Thoracic aorta (tissue), 2 donors: ENCODE data around the gene WNT8B. TPM values are rescaled to one million over a fixed set of nuclear protein-coding genes. Genes with fewer than 3 reads are reported as not detected.

ENCODE experiments used
- ATAC-seq: fragments of 150-250 bp; one replicate; pipeline ENCODE4 v1.8.0; 2017; ENCODE audit warnings: low read depth; ENCODE audit not compliant: insufficient number of reproducible peaks, low FRiP score
- DNase-seq: peaks from one replicate; pipeline ENCODE4 v3.0.0-alpha.2; 2020; ENCODE audit warnings: low spot score
- H3K27ac ChIP-seq, 2 donors: fragments of 200-600 bp; sonication (generic); 1 replicate in 1 of 2; 2 replicates in 1 of 2; pipeline ENCODE4 v1.5.1; 2016; ENCODE audit warnings: mild to moderate bottlenecking in 2 of 2, moderate library complexity in 2 of 2
- H3K27me3 ChIP-seq: fragments of 200-600 bp; sonication (generic); replicated peaks from 2 replicates; pipeline ENCODE4 v1.6.0; 2016; ENCODE audit warnings: mild to moderate bottlenecking; ENCODE audit not compliant: insufficient read depth
- H3K36me3 ChIP-seq: fragments of 200-600 bp; sonication (generic); one replicate; pipeline ENCODE4 v1.5.1; 2016
- H3K4me1 ChIP-seq, 2 donors: fragments of 200-600 bp; sonication (generic); 1 replicate in 1 of 2; 2 replicates in 1 of 2; pipeline versions ENCODE4 v1.5.1 to v1.6.0; 2016; ENCODE audit warnings: low read depth in 2 of 2, mild to moderate bottlenecking in 1 of 2; ENCODE audit not compliant: control insufficient read depth in 1 of 2
- H3K4me3 ChIP-seq: fragments of 200-600 bp; sonication (generic); 2 replicates; pipeline ENCODE4 v1.5.1; 2016; ENCODE audit warnings: mild to moderate bottlenecking
- H3K9me3 ChIP-seq: fragments of 200-600 bp; sonication (generic); 2 replicates; pipeline ENCODE4 v1.5.1; 2016
- total RNA-seq, 2 donors: library from RNA; depleted of rRNA; stranded (reverse); fragments of >200 nt; gene quantifications; one replicate each; pipeline versions ENCODE4 v1.1.0 to v1.2.3, GENCODE V29; 2016
- TF ChIP-seq, protein P1 (sequence below): fragments of 200-600 bp; sonication (generic); IDR thresholded peaks from one replicate; pipeline ENCODE4 v1.5.1; 2019; ENCODE audit warnings: antibody characterized with exemption

The WNT8B gene
- total RNA-seq, 2 donors from 2014 or later, result not detected

DNA sequence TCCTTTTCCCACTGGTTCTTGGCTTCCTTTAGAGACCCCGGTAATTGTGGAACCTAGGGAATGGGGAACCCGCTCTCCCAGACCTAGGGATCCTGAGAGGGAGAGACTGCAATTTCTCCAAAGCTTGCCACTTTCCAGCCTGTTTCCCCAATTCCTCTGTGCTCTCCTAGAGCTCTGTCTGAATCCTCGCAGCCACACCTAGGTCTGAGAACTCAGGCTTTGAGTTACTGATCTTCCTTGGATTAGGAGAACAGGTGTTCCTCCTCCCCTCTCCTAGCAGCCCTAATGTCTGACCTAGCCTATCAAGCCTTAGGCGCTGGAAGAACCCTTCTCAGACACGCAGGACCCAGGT is 20.0 kb downstream of the WNT8B start:
- Histone ChIP-seq H3K4me1 (peaks cover 0 to 14% of the 10 kb centered on the region in 2 donors), H3K36me3 (peaks cover 11% of the 10 kb centered on the region), H3K4me3 (peak overlapping the region; percentile 72), H3K9me3 (no peaks in the 10 kb centered on the region), H3K27me3 (no peaks in the 10 kb centered on the region), H3K27ac (no peak overlapping the region)
- DNase-seq (no peak), ATAC-seq (no peak)
- TF ChIP-seq, protein P1, sequence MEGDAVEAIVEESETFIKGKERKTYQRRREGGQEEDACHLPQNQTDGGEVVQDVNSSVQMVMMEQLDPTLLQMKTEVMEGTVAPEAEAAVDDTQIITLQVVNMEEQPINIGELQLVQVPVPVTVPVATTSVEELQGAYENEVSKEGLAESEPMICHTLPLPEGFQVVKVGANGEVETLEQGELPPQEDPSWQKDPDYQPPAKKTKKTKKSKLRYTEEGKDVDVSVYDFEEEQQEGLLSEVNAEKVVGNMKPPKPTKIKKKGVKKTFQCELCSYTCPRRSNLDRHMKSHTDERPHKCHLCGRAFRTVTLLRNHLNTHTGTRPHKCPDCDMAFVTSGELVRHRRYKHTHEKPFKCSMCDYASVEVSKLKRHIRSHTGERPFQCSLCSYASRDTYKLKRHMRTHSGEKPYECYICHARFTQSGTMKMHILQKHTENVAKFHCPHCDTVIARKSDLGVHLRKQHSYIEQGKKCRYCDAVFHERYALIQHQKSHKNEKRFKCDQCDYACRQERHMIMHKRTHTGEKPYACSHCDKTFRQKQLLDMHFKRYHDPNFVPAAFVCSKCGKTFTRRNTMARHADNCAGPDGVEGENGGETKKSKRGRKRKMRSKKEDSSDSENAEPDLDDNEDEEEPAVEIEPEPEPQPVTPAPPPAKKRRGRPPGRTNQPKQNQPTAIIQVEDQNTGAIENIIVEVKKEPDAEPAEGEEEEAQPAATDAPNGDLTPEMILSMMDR, result no peak

DNA sequence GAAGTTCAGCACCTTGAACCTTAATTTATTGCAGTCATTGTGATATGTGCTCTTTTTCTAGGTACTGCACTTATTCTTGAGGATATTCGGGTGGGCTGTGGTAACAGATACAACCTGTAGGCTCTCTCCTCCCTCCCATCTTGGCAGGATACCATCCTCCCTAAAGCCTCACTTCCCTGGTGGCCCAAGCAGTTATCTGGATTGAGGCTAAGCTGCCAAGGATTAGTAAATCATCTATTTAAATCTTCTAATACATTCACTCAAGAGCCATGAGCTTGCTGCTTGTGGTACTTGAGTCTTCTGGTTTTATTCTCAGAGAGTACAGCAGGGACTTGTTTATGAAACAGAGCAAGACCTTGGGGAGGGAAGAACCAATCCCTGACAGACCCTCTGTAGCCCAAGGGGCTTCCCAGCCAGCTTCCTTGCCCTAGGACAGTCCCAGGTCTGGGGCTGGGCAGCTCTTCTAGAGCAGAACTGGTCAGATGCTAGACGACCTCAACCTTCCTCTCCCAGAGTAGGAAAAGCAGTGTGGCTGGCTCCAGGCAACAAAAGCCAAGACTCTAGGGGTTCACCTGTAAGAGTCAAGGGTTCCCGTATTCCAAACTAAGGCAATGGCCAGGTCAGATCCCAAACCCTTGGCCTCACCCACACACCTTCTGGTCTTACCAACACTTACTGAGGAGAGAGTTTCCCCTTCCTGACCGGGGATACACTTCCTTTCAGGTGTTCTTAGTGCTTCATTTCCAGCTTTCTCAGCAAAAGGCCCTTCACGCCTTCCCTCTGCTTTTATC is 21.3 kb downstream of the WNT8B start:
- no peaks in the 10 kb centered on the region for H3K9me3 ChIP-seq
- TF ChIP-seq, protein P1, result no peak
- DNase-seq, result no peak
- ATAC-seq, result no peak
- peaks cover 17% of the 10 kb centered on the region for H3K36me3 ChIP-seq
- H3K4me1 ChIP-seq, result peaks cover 0 to 14% of the 10 kb centered on the region in 2 donors
- no peak overlapping the region for H3K27ac ChIP-seq
- H3K4me3 ChIP-seq, result no peak overlapping the region
- no peaks in the 10 kb centered on the region for H3K27me3 ChIP-seq

DNA sequence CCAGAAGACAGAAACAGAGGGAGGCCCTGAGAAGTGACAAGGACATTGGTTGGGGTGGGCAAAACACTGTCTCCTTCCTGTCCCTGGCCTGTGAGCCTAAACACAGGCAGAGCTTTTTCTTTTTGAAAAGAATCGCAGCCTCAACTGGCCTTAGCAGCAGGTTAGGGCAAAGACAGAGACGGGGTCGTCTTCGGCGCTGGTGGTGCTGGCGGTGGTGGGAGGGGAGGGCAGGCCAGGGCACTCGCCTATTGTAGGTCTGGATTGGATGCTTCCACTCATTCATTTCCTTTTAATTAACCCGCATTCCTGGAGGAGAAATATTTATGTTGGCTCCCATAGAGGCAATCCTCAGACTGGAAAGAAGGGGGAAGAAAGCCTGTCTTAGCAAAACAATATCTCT is 22.6 kb downstream of the WNT8B start:
- H3K27ac ChIP-seq, result no peak overlapping the region
- DNase-seq (no peak), ATAC-seq (no peak)
- TF ChIP-seq, protein P1, result no peak
- peaks cover 0 to 14% of the 10 kb centered on the region in 2 donors for H3K4me1 ChIP-seq
- H3K36me3 ChIP-seq, result peaks cover 26% of the 10 kb centered on the region
- H3K9me3 ChIP-seq, result no peaks in the 10 kb centered on the region
- H3K27me3 ChIP-seq, result no peaks in the 10 kb centered on the region
- no peak overlapping the region for H3K4me3 ChIP-seq

DNA sequence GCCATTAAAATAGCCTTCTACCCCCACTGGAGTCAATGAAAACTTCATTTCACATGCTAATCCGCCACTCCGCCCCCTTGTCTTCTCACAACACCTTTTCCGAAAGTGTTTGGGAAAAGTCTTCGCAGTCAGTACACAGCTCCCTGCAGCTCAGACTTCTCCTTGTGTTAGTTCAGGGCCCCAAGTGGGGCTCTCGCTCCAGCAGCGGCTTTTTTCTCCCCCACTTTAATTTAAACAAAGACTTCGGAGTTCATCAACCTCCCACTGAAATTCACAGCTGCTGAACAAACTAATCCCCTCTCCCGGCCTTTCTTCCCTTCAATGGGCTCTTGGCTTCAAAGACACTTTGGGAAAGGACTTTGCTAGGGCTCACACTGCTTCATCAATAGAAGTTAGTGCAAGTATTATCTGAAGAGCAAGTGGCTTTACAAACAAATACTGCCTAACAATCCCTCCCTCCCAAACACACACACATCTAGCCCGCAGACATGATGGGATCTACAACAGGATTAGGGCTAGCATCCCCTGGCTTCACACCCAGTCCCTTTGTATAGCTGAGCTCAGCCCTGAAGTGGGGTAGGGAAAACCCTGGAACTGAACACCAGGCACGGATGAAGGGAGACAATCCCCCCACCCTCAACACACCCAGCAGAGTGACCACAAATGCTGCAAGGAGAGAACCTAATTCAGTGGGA is 23.1 kb downstream of the WNT8B start:
- Histone ChIP-seq H3K4me3 (no peak overlapping the region), H3K36me3 (peaks cover 30% of the 10 kb centered on the region), H3K27me3 (no peaks in the 10 kb centered on the region), H3K9me3 (no peaks in the 10 kb centered on the region), H3K27ac (no peak overlapping the region), H3K4me1 (peaks cover 0 to 14% of the 10 kb centered on the region in 2 donors)
- DNase-seq (no peak), ATAC-seq (no peak)
- TF ChIP-seq, protein P1, result no peak

DNA sequence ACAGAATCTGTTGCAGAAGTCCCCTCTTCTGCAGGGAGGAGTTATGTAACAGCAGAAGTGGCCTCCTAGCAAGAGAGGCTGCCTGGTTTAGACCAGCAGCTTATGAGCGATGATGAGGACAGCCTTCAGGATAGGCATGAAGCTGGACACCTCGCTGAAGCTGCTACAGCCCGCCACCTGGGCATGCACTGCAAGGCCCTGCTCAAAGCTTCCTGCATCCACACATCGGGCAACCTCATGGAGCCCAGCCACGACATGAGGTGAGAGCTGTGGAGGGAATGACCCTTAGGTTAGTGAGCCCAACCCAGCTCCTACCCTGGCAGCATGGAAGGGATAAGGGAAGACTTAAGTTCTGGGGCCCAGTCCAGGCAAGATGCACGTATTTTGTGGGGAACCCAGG is 24.7 kb downstream of the WNT8B start:
- peaks cover 30% of the 10 kb centered on the region for H3K36me3 ChIP-seq
- peaks cover 0 to 5% of the 10 kb centered on the region in 2 donors for H3K4me1 ChIP-seq
- H3K27ac ChIP-seq, result no peak overlapping the region
- ATAC-seq (no peak), DNase-seq (no peak)
- H3K4me3 ChIP-seq, result no peak overlapping the region
- no peaks in the 10 kb centered on the region for H3K27me3 ChIP-seq
- TF ChIP-seq, protein P1, result no peak
- H3K9me3 ChIP-seq, result no peaks in the 10 kb centered on the region
